AG04450 (cell line): ENCODE measurements around the gene KMT2A. TPM values are rescaled to one million over a fixed set of nuclear protein-coding genes. Genes with fewer than 3 reads are reported as not detected.

ENCODE experiments used
- CTCF ChIA-PET: fragments of 300-600, 350-600 bp; formaldehyde crosslinking; extraction: SDS; loops from one replicate; lab custom pipeline; 2022; ENCODE audit warnings: antibody characterized with exemption, inconsistent platforms; lab: Charles Lee
- POLR2A ChIA-PET: fragments of 350-600 bp; formaldehyde crosslinking; extraction: SDS; loops from one replicate; lab custom pipeline; 2021; ENCODE audit warnings: antibody characterized with exemption, inconsistent platforms; lab: Yijun Ruan, JAX
- DNase-seq: peaks from one replicate; pipeline ENCODE4 v3.0.0-alpha.2; 2011; ENCODE audit warnings: low read depth, low spot score
- H3K27ac ChIP-seq: one replicate; pipeline ENCODE4 v1.5.1; 2012; ENCODE audit warnings: low read depth, low read length, control low read depth
- H3K27me3 ChIP-seq: one replicate; pipeline ENCODE4 v1.6.0; 2012; ENCODE audit warnings: low read length; ENCODE audit not compliant: control insufficient read depth, insufficient read depth
- H3K4me3 ChIP-seq: 2 replicates; pipeline ENCODE4 v1.5.1; 2011; ENCODE audit warnings: mild to moderate bottlenecking, low read depth, low read length, control low read depth
- H3K9me3 ChIP-seq: 2 replicates; pipeline ENCODE4 v1.5.1; 2012; ENCODE audit warnings: low read length; ENCODE audit not compliant: control insufficient read depth, insufficient read depth
- CTCF ChIP-seq: IDR thresholded peaks from 2 replicates; pipeline ENCODE4 v1.5.1; 2011; ENCODE audit warnings: low read depth, low read length, control low read depth, inconsistent platforms
- polyA plus RNA-seq: library from polyadenylated mRNA; depleted of rRNA; stranded (reverse); fragments of >200 nt; gene quantifications from 2 replicates; pipeline ENCODE4 v1.2.3, GENCODE V29; 2011

KMT2A gene
- polyA plus RNA-seq, 1 experiment: 23.6 TPM

- TF ChIP-seq CTCF: no peak
- ChIA-PET POLR2A (no interaction called here), CTCF (no interaction called here)
- Histone ChIP-seq H3K27ac (no peak overlapping the region), H3K4me3 (peak overlapping the region; percentile 82), H3K9me3 (no peaks in the 10 kb centered on the region; the same call in 1 of the 2 replicates), H3K27me3 (no peaks in the 10 kb centered on the region)
- no peak for DNase-seq
Observed at GRCh38 chr11:118532091-118532490, 95.8 kb downstream of the KMT2A start.

- Histone ChIP-seq H3K4me3 (no peak overlapping the region), H3K27ac (no peak overlapping the region), H3K27me3 (no peaks in the 10 kb centered on the region), H3K9me3 (no peaks in the 10 kb centered on the region; the same call in 1 of the 2 replicates)
- no peak for DNase-seq
- TF ChIP-seq CTCF: no peak
- CTCF ChIA-PET: no interaction called here
- POLR2A ChIA-PET: interaction anchor here (0.5 kb wide), 1 partner anchor 36 kb away, joined by 3 read pairs; no protein-coding TSS in a partner anchor
Observed at GRCh38 chr11:118532852-118533768, 96.8 kb downstream of the KMT2A start.

GRCh38 chr11:118533769-118534729, 97.8 kb downstream of the KMT2A start:
- ChIA-PET POLR2A (interaction anchor here (0.5 kb wide), 1 partner anchor 35 kb away, joined by 3 read pairs; no protein-coding TSS in a partner anchor), CTCF (no interaction called here)
- H3K27ac ChIP-seq: no peak overlapping the region
- no peaks in the 10 kb centered on the region; the same call in 1 of the 2 replicates for H3K9me3 ChIP-seq
- H3K4me3 ChIP-seq: no peak overlapping the region
- H3K27me3 ChIP-seq: no peaks in the 10 kb centered on the region
- no peak for TF ChIP-seq CTCF
- DNase-seq: no peak

GRCh38 chr11:118535261-118535660, 99.0 kb downstream of the KMT2A start:
- POLR2A ChIA-PET: no interaction called here

More at GRCh38 chr11:118535261-118535660, 99.0 kb downstream of the KMT2A start:
- Histone ChIP-seq H3K9me3 (no peaks in the 10 kb centered on the region; the same call in 1 of the 2 replicates), H3K27me3 (no peaks in the 10 kb centered on the region), H3K4me3 (no peak overlapping the region), H3K27ac (no peak overlapping the region)
- CTCF ChIA-PET: no interaction called here
- no peak for TF ChIP-seq CTCF
- DNase-seq: no peak
